Dedifferentiated amniotic fluid mesenchymal stem cell (primary cell): ENCODE results near the gene C4orf50.
"Not testable (repeated sequence)": the region's sequence is repeated elsewhere in the genome, so short reads cannot be mapped to it uniquely, and the experiment has no call there.

ENCODE experiments used
- DNase-seq: peaks from one replicate; pipeline ENCODE4 v3.0.0-alpha.2; 2016; ENCODE audit errors: extremely low spot score

C4orf50 gene

DNA sequence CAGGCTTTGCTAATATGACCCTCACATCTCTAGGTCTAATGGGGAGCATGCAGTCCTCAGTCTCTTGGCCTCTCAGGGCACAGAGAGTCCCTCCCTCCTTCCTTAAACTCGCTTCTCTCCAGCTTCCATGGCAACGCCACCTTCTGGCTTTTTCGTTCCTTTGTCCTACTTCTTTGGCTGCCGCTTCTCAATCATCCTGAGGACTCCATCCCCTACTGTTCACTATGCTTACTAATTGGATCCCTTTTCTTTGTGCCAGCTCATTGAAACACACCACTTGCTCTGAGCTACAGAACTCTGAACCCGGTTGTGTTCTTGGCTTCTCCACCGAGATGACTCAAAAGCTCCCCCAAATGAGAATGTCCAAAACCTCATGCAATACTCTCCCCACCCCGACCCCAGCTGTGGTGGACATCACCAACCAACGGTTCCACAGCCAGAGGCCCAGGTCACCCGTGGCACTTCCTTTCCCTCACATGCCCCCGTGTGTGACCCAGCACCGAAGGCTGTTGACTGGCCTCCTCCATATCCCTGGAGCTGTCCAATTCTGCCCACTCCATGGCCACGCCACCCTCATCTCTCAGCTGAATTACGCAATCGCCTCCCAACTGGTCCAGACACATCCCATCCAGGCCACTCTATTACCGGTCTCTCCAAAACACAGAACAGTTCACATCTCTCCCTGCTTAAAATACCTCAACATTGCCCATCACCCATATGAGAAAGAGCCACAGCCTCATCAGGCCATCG, 160.0 kb downstream of the C4orf50 start:
- DNase-seq: no peak

- no peak for DNase-seq
Observed at GRCh38 chr4:5857199-5857598, 161.0 kb downstream of the C4orf50 start.

GRCh38 chr4:5856362-5856761, 161.9 kb downstream of the C4orf50 start:
- DNase-seq: not testable (repeated sequence)

- DNase-seq: no peak
Observed at GRCh38 chr4:5854929-5855328, 163.3 kb downstream of the C4orf50 start.

DNA sequence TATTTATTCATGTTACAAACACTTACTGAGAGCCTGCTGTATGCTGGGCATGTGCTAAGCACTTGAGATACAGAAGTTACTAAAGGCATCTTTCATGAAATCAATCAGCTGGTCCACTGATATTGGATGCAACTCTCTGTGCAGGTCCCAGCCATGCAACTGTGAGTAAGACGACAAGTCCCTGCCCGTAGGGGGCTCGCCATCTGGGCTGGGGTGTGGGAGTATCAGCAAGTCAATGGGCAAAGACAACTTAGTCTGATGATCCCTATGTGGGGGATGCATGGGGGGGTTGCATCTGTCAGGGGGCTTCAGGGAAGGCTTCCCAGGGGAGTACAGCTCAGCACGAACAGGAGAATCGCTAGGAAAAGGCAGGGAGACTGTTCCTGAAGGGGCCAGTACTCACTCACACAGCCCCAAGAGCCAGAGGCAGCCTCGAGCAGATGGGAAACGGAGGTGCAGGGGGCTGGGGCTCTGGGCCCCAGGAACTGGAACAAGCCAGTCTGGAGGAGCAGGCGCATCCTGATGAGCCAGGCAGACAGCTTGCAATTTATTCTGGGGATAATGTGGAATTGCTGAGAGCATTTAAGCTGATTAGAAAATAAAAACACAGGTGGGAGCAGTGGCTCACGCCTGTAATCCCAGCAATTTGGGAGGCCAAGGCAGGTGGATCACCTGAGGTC, 165.6 kb downstream of the C4orf50 start:
- DNase-seq: no peak

DNA sequence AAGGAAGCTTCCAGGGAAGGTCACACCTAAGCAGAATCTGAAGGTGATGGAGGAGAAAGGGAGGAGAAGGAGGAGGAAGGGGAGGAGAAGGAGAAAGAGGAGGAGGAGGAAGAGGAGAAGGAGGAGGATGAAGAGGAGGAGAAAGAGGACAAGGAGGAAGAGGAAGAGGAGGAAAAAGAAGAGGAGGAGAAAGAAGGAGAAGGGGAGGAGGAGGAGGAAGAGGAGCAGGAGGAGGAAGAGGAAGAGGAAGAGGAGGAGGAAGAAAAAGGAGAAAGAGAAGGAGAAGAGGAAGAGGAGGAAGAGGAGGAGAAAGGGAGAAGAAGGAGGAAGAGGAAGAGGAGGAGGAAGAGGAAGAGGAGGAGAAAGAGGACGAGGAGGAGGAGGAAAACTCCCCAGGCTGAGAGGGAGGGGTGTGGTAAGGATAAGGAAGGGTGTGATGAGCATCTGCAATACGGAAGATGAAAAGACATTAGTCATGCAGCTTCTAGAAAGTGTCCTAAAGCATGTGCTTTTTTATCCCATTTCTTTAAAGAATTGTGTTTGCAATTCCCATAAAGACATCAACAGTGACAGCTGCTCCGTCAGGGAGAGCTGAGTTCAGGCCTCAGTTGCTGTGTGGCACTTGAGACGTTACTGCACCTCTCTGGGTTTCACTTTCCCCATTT, 166.5 kb downstream of the C4orf50 start:
- no peak for DNase-seq
